ENCODE data around the gene NFIA.

Gene NFIA

GRCh38 chr1:61084491-61085031, 2.2 kb downstream of the NFIA start:
- no peak for DNase-seq
- no peak overlapping the region for H3K4me3 Mint-ChIP-seq
- H3K4me1 Mint-ChIP-seq: peaks cover 26% of the 10 kb centered on the region
- H3K36me3 Mint-ChIP-seq: peaks cover 2% of the 10 kb centered on the region
- peaks cover 47% of the 10 kb centered on the region for H3K27me3 Mint-ChIP-seq
- CTCF ChIA-PET: no interaction called here
- no peaks in the 10 kb centered on the region for H3K9me3 Mint-ChIP-seq
- no peak overlapping the region for H3K27ac Mint-ChIP-seq

DNA sequence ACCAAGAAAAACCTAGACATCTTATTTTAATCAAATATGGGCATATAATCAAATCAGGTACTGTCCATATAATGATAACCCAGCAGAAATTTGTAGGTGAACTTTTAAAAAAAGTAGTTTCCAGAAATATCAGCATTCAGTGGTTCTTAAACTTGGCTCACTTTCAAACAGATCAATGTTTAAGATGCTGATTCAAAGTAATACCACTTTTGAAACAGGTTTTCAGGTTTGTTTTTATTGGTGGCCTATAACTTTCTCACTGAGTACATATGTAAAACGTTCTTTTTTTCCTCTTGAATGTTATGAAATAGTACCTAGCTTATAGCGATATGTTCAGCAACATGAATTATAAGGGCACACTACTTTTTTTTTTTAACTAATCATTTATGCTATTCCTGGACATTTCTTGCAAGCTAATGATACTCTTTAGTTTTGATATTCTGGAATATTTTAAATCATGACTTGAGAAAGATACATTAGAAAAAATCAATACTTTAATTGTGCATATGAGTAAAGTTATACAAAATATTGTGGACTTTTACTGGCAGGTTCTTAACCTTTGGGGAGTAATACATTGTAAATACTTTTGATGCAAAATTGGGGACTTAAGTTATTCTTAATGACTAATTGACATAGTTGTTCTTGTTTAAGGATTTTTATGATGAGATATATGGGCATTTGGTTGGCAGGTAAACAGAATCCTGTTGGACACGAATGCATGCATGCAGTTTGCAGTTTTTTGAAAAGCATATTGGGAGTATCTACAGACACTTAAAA, 3.0 kb downstream of the NFIA start:
- no peak overlapping the region for H3K27ac Mint-ChIP-seq
- H3K4me3 Mint-ChIP-seq: no peak overlapping the region
- H3K27me3 Mint-ChIP-seq: peaks cover 38% of the 10 kb centered on the region
- peaks cover 18% of the 10 kb centered on the region for H3K4me1 Mint-ChIP-seq
- no peaks in the 10 kb centered on the region for H3K9me3 Mint-ChIP-seq
- no peak for DNase-seq
- peaks cover 2% of the 10 kb centered on the region for H3K36me3 Mint-ChIP-seq
- CTCF ChIA-PET: interaction anchor here (1.2 kb wide), 1 partner anchor 35 kb away, joined by 4 read pairs; no protein-coding TSS in a partner anchor

- Mint-ChIP-seq H3K4me3 (no peak overlapping the region), H3K36me3 (peaks cover 2% of the 10 kb centered on the region), H3K4me1 (peaks cover 11% of the 10 kb centered on the region), H3K27me3 (peaks cover 31% of the 10 kb centered on the region), H3K9me3 (no peaks in the 10 kb centered on the region), H3K27ac (no peak overlapping the region)
- DNase-seq: no peak
- CTCF ChIA-PET: interaction anchor here (1.2 kb wide), 1 partner anchor 36 kb away, joined by 4 read pairs; no protein-coding TSS in a partner anchor
These were observed 3.8 kb downstream of the NFIA start for GRCh38 chr1:61085983-61086644.

GRCh38 chr1:61087571-61087970, 5.2 kb downstream of the NFIA start:
- Mint-ChIP-seq H3K36me3 (peaks cover under 1% of the 10 kb centered on the region), H3K27me3 (peaks cover 17% of the 10 kb centered on the region), H3K9me3 (no peaks in the 10 kb centered on the region), H3K4me3 (no peak overlapping the region), H3K4me1 (peaks cover 6% of the 10 kb centered on the region), H3K27ac (no peak overlapping the region)
- no peak for DNase-seq
- CTCF ChIA-PET: no interaction called here

DNA sequence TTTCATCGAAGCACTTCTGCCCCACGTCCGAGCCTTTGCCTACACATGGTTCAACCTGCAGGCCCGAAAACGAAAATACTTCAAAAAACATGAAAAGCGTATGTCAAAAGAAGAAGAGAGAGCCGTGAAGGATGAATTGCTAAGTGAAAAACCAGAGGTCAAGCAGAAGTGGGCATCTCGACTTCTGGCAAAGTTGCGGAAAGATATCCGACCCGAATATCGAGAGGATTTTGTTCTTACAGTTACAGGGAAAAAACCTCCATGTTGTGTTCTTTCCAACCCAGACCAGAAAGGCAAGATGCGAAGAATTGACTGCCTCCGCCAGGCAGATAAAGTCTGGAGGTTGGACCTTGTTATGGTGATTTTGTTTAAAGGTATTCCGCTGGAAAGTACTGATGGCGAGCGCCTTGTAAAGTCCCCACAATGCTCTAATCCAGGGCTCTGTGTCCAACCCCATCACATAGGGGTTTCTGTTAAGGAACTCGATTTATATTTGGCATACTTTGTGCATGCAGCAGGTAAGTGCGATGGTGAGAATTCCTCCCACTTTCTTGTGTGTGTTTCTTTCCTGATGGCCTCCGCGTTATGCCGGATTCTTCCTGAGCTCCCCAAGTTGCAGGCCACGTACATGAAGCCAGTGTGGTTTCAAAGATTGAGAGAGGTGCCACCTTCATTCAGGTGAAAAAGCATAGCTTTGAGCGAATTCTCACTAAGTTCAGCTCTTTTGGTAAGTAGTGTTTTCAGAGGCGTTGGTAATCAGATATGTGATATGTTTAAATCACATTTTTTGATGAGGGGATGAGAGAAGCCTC, 6.0 kb downstream of the NFIA start:
- peaks cover 6% of the 10 kb centered on the region for H3K4me1 Mint-ChIP-seq
- no peaks in the 10 kb centered on the region for H3K36me3 Mint-ChIP-seq
- no peak for DNase-seq
- H3K27me3 Mint-ChIP-seq: peaks cover 11% of the 10 kb centered on the region
- H3K9me3 Mint-ChIP-seq: no peaks in the 10 kb centered on the region
- H3K27ac Mint-ChIP-seq: no peak overlapping the region
- CTCF ChIA-PET: no interaction called here
- H3K4me3 Mint-ChIP-seq: no peak overlapping the region

GRCh38 chr1:61089338-61089737, 7.0 kb downstream of the NFIA start:
- no peaks in the 10 kb centered on the region for H3K36me3 Mint-ChIP-seq
- H3K9me3 Mint-ChIP-seq: no peaks in the 10 kb centered on the region
- no peak overlapping the region for H3K4me3 Mint-ChIP-seq
- no peak for DNase-seq
- H3K27ac Mint-ChIP-seq: no peak overlapping the region
- CTCF ChIA-PET: no interaction called here
- peaks cover 1% of the 10 kb centered on the region for H3K27me3 Mint-ChIP-seq
- H3K4me1 Mint-ChIP-seq: no peaks in the 10 kb centered on the region

DNA sequence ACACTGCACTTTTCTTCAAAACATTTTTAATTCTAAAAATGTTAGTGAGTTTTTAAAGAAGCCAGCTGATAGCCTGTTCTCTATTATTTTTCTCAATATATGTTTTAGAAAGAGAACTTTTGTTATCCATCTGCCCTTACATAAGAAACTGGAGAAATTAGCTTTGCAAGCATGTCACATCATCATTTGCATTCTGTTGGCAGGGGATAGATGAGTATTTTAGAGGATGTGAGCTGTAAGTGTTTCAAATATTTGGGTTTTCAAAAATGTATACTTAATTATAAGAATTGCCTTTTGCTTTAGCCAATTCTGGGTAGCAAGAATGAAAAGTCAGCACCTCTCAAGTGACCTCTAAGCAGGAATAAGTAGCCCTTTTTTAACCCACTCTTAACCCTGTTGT, 7.4 kb downstream of the NFIA start:
- Mint-ChIP-seq H3K27me3 (no peaks in the 10 kb centered on the region), H3K4me1 (no peaks in the 10 kb centered on the region), H3K36me3 (no peaks in the 10 kb centered on the region), H3K4me3 (no peak overlapping the region), H3K27ac (no peak overlapping the region), H3K9me3 (no peaks in the 10 kb centered on the region)
- DNase-seq: no peak
- CTCF ChIA-PET: no interaction called here

DNA sequence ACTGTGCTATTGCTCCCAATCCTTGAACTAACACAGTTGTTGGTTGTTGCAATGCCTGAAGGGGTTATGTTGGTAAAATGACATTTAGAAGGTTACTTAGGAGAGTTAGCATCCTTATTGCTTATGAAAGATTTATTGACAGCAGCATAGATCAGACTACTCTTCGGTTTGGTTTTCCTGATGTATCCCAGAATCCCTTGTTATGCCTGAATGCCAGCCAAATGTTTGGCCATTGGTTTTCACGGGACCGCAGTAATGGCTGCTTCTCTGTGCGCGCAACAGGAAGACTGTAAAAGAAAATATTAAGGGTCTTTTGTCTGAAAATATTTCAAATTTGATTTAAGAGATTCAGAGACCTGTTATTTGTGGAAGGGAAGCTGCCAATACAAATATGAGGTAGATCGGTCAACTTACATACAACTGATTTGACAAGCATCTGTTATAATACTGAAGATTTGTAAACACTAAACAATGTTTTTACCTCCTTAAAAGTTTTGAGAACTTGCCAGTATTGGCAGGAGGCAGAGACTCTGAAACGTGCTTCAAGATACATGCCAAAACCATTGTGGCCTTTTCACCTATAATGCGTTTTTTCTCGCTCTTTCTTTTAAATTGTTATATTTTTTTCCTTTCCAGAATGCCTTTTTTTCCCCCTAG, 8.3 kb downstream of the NFIA start:
- no peak overlapping the region for H3K4me3 Mint-ChIP-seq
- H3K27ac Mint-ChIP-seq: no peak overlapping the region
- H3K9me3 Mint-ChIP-seq: no peaks in the 10 kb centered on the region
- no peaks in the 10 kb centered on the region for H3K4me1 Mint-ChIP-seq
- DNase-seq: no peak
- CTCF ChIA-PET: no interaction called here
- no peaks in the 10 kb centered on the region for H3K36me3 Mint-ChIP-seq
- no peaks in the 10 kb centered on the region for H3K27me3 Mint-ChIP-seq

GRCh38 chr1:61091455-61091854, 9.1 kb downstream of the NFIA start:
- CTCF ChIA-PET: no interaction called here
- H3K27ac Mint-ChIP-seq: no peak overlapping the region
- no peaks in the 10 kb centered on the region for H3K4me1 Mint-ChIP-seq
- no peaks in the 10 kb centered on the region for H3K36me3 Mint-ChIP-seq
- no peaks in the 10 kb centered on the region for H3K27me3 Mint-ChIP-seq
- H3K9me3 Mint-ChIP-seq: no peaks in the 10 kb centered on the region
- no peak for DNase-seq
- no peak overlapping the region for H3K4me3 Mint-ChIP-seq

DNA sequence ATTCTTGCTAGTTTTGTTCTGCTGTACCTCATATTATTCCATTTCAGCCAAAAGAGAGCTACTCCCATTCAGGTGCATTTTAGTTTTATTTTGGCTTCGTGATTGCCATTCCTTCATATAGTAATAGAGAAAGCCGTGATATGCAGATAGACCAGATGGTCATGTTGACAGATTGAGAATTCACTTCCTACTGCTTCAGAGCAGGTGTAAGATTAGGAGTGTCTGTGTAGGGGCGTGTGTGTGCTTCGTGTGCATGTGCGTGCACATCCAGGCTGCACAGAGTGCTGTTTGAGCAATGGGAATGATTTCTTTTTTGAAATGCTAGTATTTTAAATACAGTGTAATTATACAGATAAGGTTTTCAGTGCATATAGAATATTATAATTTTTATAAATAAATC, 10.3 kb downstream of the NFIA start:
- no peaks in the 10 kb centered on the region for H3K4me1 Mint-ChIP-seq
- H3K9me3 Mint-ChIP-seq: no peaks in the 10 kb centered on the region
- H3K27ac Mint-ChIP-seq: no peak overlapping the region
- H3K27me3 Mint-ChIP-seq: no peaks in the 10 kb centered on the region
- DNase-seq: no peak
- CTCF ChIA-PET: no interaction called here
- no peaks in the 10 kb centered on the region for H3K36me3 Mint-ChIP-seq
- no peak overlapping the region for H3K4me3 Mint-ChIP-seq

- no peaks in the 10 kb centered on the region for H3K4me1 Mint-ChIP-seq
- no peaks in the 10 kb centered on the region for H3K9me3 Mint-ChIP-seq
- H3K4me3 Mint-ChIP-seq: no peak overlapping the region
- H3K27me3 Mint-ChIP-seq: no peaks in the 10 kb centered on the region
- CTCF ChIA-PET: no interaction called here
- H3K36me3 Mint-ChIP-seq: no peaks in the 10 kb centered on the region
- H3K27ac Mint-ChIP-seq: no peak overlapping the region
- no peak for DNase-seq
These were observed 11.3 kb downstream of the NFIA start for GRCh38 chr1:61093525-61094137.

DNA sequence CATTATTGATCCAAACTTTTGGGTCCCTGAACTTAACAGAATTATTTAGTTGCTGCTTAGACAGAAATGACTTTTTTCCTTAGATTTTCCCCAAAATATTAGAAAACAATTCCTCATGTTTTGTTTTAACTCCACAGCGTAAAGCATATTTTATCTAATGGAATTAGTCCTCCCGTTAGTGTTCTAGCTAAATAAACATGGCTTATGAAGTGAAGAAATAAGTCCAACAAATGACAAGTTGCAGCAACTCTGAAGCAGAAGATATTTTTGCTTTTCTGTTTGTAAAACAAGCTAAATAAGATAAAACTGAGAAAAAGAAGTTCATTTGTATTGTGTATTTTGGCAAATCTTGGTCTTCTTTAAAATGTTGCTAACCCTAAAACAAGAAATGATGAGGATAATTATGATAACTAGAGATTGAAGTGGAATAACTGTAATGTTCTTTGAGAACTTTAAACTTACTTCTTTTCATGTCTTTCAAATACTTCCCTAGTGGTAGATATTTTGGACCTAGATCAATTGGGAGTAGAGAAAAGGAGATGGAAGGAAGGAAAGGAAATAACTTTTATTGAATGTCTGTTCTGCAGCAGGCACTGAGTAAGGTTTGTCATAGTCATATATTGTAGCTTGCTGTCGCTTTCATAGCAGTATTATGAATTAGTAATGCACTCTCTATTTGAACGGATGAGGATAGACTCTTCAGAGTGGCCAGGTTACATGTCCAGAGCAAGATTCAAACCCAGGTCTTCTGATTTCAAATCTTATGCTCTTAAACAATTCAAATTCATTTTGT, 12.5 kb downstream of the NFIA start:
- DNase-seq: no peak
- CTCF ChIA-PET: no interaction called here
- Mint-ChIP-seq H3K9me3 (no peaks in the 10 kb centered on the region), H3K27ac (no peak overlapping the region), H3K27me3 (no peaks in the 10 kb centered on the region), H3K4me3 (no peak overlapping the region), H3K36me3 (no peaks in the 10 kb centered on the region), H3K4me1 (no peaks in the 10 kb centered on the region)

DNA sequence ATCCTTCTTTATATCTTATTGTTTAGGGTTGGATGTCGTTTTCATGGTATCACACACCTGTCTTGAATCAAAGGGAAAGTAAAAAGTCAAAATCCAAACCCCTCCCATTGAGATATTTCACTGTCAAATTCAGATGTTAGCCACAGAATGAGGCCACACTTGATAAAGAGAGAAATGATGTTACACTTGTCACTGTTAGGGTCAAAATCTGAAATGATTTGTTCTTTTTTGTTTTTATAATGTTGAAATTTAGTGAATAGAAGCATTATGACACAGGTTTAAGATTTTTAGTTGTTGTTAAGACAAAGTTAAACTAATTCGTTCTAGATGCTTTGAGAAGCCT, 13.1 kb downstream of the NFIA start:
- Mint-ChIP-seq H3K9me3 (no peaks in the 10 kb centered on the region), H3K4me3 (no peak overlapping the region), H3K4me1 (no peaks in the 10 kb centered on the region), H3K27me3 (no peaks in the 10 kb centered on the region), H3K27ac (no peak overlapping the region), H3K36me3 (no peaks in the 10 kb centered on the region)
- DNase-seq: no peak
- CTCF ChIA-PET: no interaction called here

Data from activated naive CD4-positive, alpha-beta T cell treated with anti-CD3 and anti-CD28 coated beads, Interleukin-2, amount 10 ng/mL, durations not matched to agents 7 days and 5 days (primary cell).